ENCODE results near the gene EXOC6.
"Not testable (repeated sequence)": the region's sequence is repeated elsewhere in the genome, so short reads cannot be mapped to it uniquely, and the experiment has no call there.

Gene EXOC6

DNA sequence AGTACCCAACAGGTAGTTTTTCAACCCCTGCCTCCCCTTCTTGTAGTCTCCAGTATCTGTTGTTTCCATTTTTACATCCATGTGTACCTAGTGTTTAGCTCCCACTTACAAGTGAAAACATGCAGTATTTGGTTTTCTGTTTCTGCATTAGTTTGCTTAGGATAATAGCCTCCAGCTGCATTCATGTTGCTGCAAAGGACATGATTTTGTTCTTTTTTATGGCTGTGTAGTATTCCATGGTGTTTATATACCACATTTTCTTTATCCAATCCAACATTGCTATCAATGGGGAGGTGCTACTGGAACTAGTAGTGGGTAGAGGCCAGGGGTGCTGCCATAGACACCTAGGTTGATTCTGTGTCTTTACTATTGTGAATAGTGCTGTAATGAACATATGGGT lies 104.3 kb downstream of the EXOC6 start:
- H3K27ac ChIP-seq (ENCODE audit: low read depth, low read length); H3K4me2 ChIP-seq (ENCODE audit: low read length); H3K4me3 ChIP-seq (ENCODE audit: low read depth, low read length); H3K4me1 ChIP-seq (ENCODE audit: control insufficient read depth in 1 of 2, insufficient read depth in 2 of 2, low read length in 2 of 2); H4K91ac ChIP-seq (ENCODE audit: low read depth, low read length); DNase-seq; H3K23ac ChIP-seq (ENCODE audit: low read length); H3K79me1 ChIP-seq (ENCODE audit: low read length); H2AK5ac ChIP-seq (ENCODE audit: low read length); H2AFZ ChIP-seq (ENCODE audit: insufficient read depth, low read length, poor library complexity); H2BK120ac ChIP-seq (ENCODE audit: insufficient read depth, low read length, poor library complexity); H3K14ac ChIP-seq (ENCODE audit: low read length); H3K18ac ChIP-seq (ENCODE audit: low read length); H3K79me2 ChIP-seq (ENCODE audit: control insufficient read depth, insufficient read depth, low read length, poor library complexity); H3K27me3 ChIP-seq (ENCODE audit: insufficient read depth, low read length); H4K8ac ChIP-seq (ENCODE audit: low read depth, low read length); H3K36me3 ChIP-seq (ENCODE audit: control insufficient read depth in 1 of 2, insufficient read depth in 2 of 2, low read length in 2 of 2); H3K9me3 ChIP-seq (ENCODE audit: insufficient read depth, low read depth, low read length); H2BK12ac ChIP-seq (ENCODE audit: low read length); H2BK5ac ChIP-seq (ENCODE audit: low read depth, low read length, poor library complexity); H3K9ac ChIP-seq (ENCODE audit: low read length); H4K12ac ChIP-seq (ENCODE audit: low read depth, low read length); H3K4ac ChIP-seq (ENCODE audit: low read depth, low read length): not testable (repeated sequence)

DNA sequence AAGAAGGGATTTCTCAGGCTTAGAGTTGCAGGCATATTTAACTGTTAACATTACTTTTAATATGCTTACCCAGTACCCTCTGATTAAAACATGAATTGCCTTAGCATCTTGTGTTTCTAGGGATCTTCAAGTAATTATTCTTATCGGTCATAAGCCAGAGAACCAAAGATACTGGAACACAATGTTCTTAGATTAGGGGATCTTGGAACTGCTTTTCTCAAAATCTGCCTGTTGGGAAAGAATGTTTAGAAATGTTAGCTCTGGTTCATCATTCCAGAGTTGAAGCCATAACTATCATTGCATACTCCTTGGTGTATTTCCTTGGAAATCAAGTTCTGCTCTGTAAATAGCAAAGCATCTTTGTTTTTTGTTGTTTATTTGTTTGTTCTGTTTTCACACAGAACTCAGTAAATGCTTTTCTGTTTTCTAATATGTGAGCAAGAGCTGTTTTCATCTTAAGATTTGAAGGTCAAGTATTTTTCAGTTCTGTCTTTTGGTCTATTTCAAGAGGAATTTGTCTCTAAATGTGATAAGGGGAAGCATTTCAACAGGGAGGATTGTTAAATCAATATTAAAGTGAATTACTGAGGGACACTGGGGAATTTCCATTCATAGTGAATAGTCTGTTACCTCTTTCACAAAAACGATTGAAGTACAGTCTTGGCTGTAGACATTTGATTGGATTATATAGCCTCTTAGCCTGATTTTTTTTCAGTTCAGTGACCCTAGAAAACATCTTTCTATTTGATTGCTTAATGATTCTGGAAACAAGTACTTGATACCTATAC lies 109.1 kb downstream of the EXOC6 start:
- Histone ChIP-seq H3K4ac (ENCODE audit: low read depth, low read length) (no peak overlapping the region), H3K4me1 (ENCODE audit: control insufficient read depth in 1 of 2, insufficient read depth in 2 of 2, low read length in 2 of 2) (no peaks in the 10 kb centered on the region), H3K14ac (ENCODE audit: low read length) (no peak overlapping the region), H4K91ac (ENCODE audit: low read depth, low read length) (no peak overlapping the region), H2BK5ac (ENCODE audit: low read depth, low read length, poor library complexity) (no peak overlapping the region), H3K9ac (ENCODE audit: low read length) (no peak overlapping the region), H3K79me1 (ENCODE audit: low read length) (no peaks in the 10 kb centered on the region), H3K27ac (ENCODE audit: low read depth, low read length) (no peak overlapping the region), H3K4me3 (ENCODE audit: low read depth, low read length) (no peak overlapping the region), H2BK120ac (ENCODE audit: insufficient read depth, low read length, poor library complexity) (no peak overlapping the region), H3K79me2 (ENCODE audit: control insufficient read depth, insufficient read depth, low read length, poor library complexity) (no peaks in the 10 kb centered on the region), H3K4me2 (ENCODE audit: low read length) (no peak overlapping the region), H4K12ac (ENCODE audit: low read depth, low read length) (no peak overlapping the region), H2BK12ac (ENCODE audit: low read length) (no peak overlapping the region), H3K36me3 (ENCODE audit: control insufficient read depth in 1 of 2, insufficient read depth in 2 of 2, low read length in 2 of 2) (no peaks in the 10 kb centered on the region), H2AK5ac (ENCODE audit: low read length) (no peak overlapping the region), H4K8ac (ENCODE audit: low read depth, low read length) (no peak overlapping the region), H2AFZ (ENCODE audit: insufficient read depth, low read length, poor library complexity) (no peak overlapping the region), H3K18ac (ENCODE audit: low read length) (no peak overlapping the region), H3K27me3 (ENCODE audit: insufficient read depth, low read length) (no peaks in the 10 kb centered on the region), H3K23ac (ENCODE audit: low read length) (no peak overlapping the region), H3K9me3 (ENCODE audit: insufficient read depth, low read depth, low read length) (no peaks in the 10 kb centered on the region)
- WGBS (ENCODE audit: extremely low coverage, insufficient coverage, insufficient read length), result no CpG with 5 or more reads among the region's 2 CpGs
- no peak for DNase-seq

DNA sequence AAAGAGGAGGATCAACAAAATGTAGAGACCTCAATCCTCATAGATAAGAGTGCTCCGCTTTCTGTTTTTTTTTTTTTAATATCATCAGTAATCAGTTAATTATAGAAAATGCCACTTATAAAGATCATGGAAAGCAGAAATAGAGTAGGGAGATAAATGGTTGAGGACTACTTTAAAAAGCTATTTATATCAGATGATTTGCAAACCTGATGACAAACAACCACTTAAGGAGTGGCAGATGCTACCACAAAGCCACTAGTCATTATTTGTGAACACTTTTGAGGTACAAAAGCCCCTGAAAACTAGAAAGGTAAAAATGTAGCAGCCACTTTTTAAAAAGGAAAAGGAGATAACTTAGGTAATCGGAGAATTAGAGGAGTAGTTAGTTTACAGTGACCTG lies 113.3 kb downstream of the EXOC6 start:
- Histone ChIP-seq H3K4ac (ENCODE audit: low read depth, low read length) (no peak overlapping the region), H3K79me2 (ENCODE audit: control insufficient read depth, insufficient read depth, low read length, poor library complexity) (no peaks in the 10 kb centered on the region), H3K9ac (ENCODE audit: low read length) (no peak overlapping the region), H3K4me2 (ENCODE audit: low read length) (no peak overlapping the region), H3K4me3 (ENCODE audit: low read depth, low read length) (no peak overlapping the region), H4K91ac (ENCODE audit: low read depth, low read length) (no peak overlapping the region), H3K27me3 (ENCODE audit: insufficient read depth, low read length) (no peaks in the 10 kb centered on the region), H3K23ac (ENCODE audit: low read length) (no peak overlapping the region), H3K79me1 (ENCODE audit: low read length) (no peaks in the 10 kb centered on the region), H2BK120ac (ENCODE audit: insufficient read depth, low read length, poor library complexity) (no peak overlapping the region), H3K4me1 (ENCODE audit: control insufficient read depth in 1 of 2, insufficient read depth in 2 of 2, low read length in 2 of 2) (no peaks in the 10 kb centered on the region), H2AK5ac (ENCODE audit: low read length) (no peak overlapping the region), H4K12ac (ENCODE audit: low read depth, low read length) (no peak overlapping the region), H2AFZ (ENCODE audit: insufficient read depth, low read length, poor library complexity) (no peak overlapping the region), H3K18ac (ENCODE audit: low read length) (no peak overlapping the region), H2BK12ac (ENCODE audit: low read length) (no peak overlapping the region), H3K27ac (ENCODE audit: low read depth, low read length) (no peak overlapping the region), H4K8ac (ENCODE audit: low read depth, low read length) (no peak overlapping the region), H3K14ac (ENCODE audit: low read length) (no peak overlapping the region), H3K9me3 (ENCODE audit: insufficient read depth, low read depth, low read length) (no peaks in the 10 kb centered on the region), H3K36me3 (ENCODE audit: control insufficient read depth in 1 of 2, insufficient read depth in 2 of 2, low read length in 2 of 2) (no peaks in the 10 kb centered on the region), H2BK5ac (ENCODE audit: low read depth, low read length, poor library complexity) (no peak overlapping the region)
- no peak for DNase-seq
- WGBS (ENCODE audit: extremely low coverage, insufficient coverage, insufficient read length), result no CpG with 5 or more reads among the region's 2 CpGs

DNA sequence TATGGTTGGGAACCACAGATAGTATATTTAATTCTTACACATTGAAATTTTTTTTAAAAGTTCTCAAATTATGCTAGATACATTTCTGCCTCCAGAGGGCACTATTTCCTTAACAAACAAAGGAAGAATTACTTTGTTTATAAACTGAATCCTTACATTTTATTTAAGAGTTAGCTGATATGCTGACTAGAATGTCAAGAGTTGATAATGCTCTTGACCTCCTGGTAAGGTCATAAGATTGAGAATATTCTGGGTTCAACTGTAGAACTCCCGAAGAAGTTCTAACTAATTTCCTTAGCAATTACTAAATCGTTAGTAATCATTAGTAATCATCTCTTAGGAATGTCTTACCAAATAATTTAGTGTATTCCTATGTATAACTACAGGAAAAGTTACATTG lies 117.0 kb downstream of the EXOC6 start:
- Histone ChIP-seq H3K23ac (ENCODE audit: low read length) (no peak overlapping the region), H4K12ac (ENCODE audit: low read depth, low read length) (no peak overlapping the region), H3K14ac (ENCODE audit: low read length) (no peak overlapping the region), H3K79me2 (ENCODE audit: control insufficient read depth, insufficient read depth, low read length, poor library complexity) (no peaks in the 10 kb centered on the region), H2BK5ac (ENCODE audit: low read depth, low read length, poor library complexity) (no peak overlapping the region), H3K27me3 (ENCODE audit: insufficient read depth, low read length) (no peaks in the 10 kb centered on the region), H3K4me3 (ENCODE audit: low read depth, low read length) (no peak overlapping the region), H3K18ac (ENCODE audit: low read length) (no peak overlapping the region), H4K91ac (ENCODE audit: low read depth, low read length) (no peak overlapping the region), H3K9ac (ENCODE audit: low read length) (no peak overlapping the region), H2BK120ac (ENCODE audit: insufficient read depth, low read length, poor library complexity) (no peak overlapping the region), H2AK5ac (ENCODE audit: low read length) (no peak overlapping the region), H2BK12ac (ENCODE audit: low read length) (no peak overlapping the region), H3K4me1 (ENCODE audit: control insufficient read depth in 1 of 2, insufficient read depth in 2 of 2, low read length in 2 of 2) (no peaks in the 10 kb centered on the region), H3K4me2 (ENCODE audit: low read length) (no peak overlapping the region), H2AFZ (ENCODE audit: insufficient read depth, low read length, poor library complexity) (no peak overlapping the region), H3K27ac (ENCODE audit: low read depth, low read length) (no peak overlapping the region), H3K79me1 (ENCODE audit: low read length) (no peaks in the 10 kb centered on the region), H4K8ac (ENCODE audit: low read depth, low read length) (no peak overlapping the region), H3K36me3 (ENCODE audit: control insufficient read depth in 1 of 2, insufficient read depth in 2 of 2, low read length in 2 of 2) (no peaks in the 10 kb centered on the region), H3K4ac (ENCODE audit: low read depth, low read length) (no peak overlapping the region), H3K9me3 (ENCODE audit: insufficient read depth, low read depth, low read length) (no peaks in the 10 kb centered on the region)
- DNase-seq, result peak in 1 of 2 donors; percentile 91
- WGBS (ENCODE audit: extremely low coverage, insufficient coverage, insufficient read length), result no CpG with 5 or more reads among the region's 2 CpGs
